Measurements from ENCODE around the gene ZNF76.

DNA sequence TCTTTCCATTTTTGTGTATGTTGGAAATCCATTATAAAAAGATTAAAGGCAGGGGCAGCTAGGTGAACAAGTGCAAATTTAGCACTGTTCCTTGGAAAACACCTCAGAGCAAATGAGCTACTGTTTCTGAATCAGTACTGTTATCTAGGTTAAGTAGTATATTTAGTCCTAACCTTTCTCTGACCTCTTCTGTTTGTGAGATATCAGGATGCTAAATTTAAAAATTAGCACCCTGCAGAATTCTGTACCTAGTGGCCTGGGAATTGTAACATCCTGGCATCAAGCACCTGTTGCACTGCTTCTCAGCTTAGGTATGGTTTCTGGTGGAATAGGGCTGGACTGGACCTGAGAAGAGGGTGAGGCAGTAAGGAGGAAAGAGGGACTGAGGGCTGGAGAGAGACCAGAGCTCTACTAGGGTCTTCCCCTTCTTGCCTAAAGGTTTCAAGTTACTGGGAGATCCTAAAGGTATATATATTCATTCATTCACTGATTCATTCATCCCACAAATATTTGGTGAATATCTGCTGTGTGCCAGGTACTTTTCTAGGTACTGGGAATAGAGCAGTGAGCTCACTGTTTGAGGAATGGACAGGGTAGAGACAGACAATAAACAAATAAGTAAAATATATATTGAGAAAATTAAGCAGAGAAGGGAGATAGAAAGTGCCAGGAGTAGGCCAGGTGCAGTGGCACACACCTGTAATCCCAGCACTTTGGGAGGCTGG is 5.2 kb downstream of the ZNF76 start:
- TF ChIP-seq, protein P1, sequence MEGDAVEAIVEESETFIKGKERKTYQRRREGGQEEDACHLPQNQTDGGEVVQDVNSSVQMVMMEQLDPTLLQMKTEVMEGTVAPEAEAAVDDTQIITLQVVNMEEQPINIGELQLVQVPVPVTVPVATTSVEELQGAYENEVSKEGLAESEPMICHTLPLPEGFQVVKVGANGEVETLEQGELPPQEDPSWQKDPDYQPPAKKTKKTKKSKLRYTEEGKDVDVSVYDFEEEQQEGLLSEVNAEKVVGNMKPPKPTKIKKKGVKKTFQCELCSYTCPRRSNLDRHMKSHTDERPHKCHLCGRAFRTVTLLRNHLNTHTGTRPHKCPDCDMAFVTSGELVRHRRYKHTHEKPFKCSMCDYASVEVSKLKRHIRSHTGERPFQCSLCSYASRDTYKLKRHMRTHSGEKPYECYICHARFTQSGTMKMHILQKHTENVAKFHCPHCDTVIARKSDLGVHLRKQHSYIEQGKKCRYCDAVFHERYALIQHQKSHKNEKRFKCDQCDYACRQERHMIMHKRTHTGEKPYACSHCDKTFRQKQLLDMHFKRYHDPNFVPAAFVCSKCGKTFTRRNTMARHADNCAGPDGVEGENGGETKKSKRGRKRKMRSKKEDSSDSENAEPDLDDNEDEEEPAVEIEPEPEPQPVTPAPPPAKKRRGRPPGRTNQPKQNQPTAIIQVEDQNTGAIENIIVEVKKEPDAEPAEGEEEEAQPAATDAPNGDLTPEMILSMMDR (IDR thresholded peaks at IDR 0.05): no peak
- TF ChIP-seq POLR2A (IDR thresholded peaks at IDR 0.05) (no peak), EP300 (IDR thresholded peaks at IDR 0.05) (no peak)

All from suprapubic skin (tissue), 3 donors.